SH-SY5Y (cell line): ENCODE measurements around the gene KLHL1.

Experiments used
- GATA2 ChIP-seq: IDR thresholded peaks from 2 replicates; pipeline ENCODE4 v1.6.1; 2011; ENCODE audit warnings: mild to moderate bottlenecking, low read depth, low read length
- GATA3 ChIP-seq: IDR thresholded peaks from 2 replicates; pipeline ENCODE4 v1.6.1; 2011; ENCODE audit warnings: low read depth, mild to moderate bottlenecking, low read length, moderate library complexity

The KLHL1 gene

DNA sequence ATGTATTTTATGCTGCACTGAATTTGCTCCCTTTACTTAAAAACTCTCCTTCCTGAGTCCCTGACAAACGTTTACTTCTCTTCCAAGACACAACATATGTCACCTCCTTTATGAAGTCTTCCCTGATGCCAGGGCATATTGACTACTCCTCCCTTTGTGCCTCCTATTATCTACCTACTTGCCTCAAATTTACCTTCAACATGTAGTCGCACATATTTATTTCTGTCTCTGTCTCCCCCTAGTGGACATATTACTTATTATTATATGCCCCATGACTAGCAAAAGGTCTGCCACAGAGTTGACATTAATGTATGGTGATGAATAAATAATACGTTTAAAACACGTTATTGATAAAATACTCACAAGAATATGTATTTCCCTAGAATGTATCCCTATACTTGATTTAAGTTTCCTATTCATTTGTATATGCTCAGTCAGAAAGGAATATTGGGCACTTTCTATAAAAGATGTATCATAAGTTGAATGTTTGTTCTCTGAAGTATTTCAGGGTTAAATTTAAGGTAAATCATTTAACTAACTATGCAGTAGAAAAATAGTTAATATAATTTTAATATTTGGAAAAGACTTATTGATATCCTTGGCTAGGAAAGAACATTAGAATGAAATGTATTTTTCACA is 250.9 kb downstream of the KLHL1 start:
- TF ChIP-seq GATA2 (no peak), GATA3 (no peak)

DNA sequence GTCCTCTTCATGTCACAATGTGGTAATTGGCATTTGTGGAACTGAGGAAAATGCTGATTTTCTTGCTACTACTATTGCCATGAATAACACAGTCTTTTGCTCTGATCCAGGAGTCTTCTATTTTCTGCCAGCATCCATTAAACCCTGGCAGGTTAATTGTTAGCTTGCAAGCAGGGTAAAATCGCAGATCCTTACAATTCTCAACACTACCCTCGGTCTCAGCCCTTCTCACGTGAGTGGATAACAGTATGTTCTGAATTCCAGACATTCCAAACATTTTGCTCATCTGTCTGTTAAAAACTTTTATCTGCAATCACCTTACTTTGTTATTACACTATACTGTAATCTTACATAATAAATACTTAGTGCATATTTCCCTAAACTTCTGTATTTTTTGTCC is 251.9 kb downstream of the KLHL1 start:
- TF ChIP-seq GATA2 (no peak), GATA3 (no peak)

DNA sequence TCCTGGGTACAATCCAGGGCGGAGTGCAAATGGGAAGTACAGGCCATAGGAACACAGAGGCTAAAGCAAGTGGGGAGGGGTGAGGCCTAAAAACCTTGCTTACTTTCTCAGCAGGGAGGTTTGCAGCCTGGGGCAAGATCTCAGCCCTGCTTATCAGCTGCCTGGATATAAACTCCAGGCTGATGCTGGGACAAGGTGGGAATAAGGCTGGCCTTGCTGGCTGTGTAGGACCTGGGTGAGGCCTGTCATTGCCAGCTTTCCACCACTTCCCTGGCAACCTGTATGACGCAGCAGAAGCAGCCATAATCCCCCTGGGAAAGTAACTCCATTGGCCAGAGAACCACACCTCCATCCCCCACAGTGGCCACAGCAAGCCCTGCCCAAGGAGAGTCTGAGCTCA is 279.7 kb downstream of the KLHL1 start:
- TF ChIP-seq GATA2 (no peak), GATA3 (no peak)

DNA sequence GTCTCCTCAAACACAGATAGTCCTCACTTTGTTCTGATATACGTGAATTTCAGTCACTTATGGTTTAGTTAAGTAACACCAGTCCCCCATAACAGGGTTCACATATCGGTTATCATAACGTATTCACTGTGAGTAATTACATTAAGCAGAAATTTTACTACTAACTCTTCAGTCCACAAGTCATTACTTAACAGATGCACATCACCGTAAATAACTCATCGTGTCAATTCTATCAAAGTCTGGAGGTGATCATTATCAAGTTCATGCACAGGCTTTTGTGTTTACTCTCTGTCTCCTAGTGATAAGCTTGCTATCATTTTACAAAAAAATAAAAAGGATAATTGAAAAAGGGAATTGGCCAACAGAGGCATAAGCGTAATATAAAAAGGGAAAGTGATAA is 288.1 kb downstream of the KLHL1 start:
- TF ChIP-seq GATA2 (peak; percentile 36; the same call in 1 of the 2 replicates), GATA3 (peak; percentile 61)

DNA sequence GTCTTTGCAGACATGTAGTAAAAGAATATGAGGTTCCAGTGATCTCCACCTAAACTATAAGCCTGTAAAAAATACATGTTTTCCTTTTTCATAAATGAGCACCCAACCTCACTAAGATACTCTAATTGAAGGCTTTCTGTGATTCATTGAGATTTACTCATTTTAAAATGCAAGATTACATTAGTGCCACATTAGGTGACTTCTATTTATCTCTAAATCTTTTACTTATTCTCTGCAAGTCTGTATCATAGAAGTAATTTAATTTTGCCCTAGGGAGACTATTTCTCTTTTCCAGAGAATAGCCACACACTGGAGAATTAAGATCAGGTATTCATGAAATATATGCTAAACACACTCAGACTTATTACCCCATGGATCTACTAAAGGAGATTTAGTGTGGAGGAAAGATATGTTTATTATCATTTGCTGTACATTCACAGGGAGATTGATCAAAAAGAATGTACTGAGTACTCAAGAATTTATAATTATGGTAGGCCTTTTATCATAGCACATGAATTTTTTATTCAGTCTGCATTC is 290.9 kb downstream of the KLHL1 start:
- TF ChIP-seq GATA3 = no peak
- no peak for TF ChIP-seq GATA2

DNA sequence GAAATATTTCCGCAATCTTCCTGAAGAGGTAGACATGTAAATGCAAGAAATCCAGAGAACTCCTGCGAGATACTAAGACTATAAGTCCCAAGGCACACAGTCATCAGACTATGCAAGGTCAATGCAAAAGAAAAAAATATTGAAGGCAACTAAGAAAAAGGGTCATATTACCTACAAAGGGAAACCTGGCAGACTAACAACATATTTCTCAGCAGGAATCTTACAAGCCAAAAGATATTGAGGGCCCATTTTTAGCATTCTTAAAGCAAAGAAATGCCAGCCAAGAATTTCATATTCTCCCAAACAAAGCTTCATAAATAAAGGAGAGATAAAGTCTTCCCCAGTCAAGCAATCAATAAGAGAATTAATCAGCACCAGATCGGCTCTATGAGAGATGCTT is 299.1 kb downstream of the KLHL1 start:
- TF ChIP-seq GATA2 = no peak
- TF ChIP-seq GATA3 = no peak

DNA sequence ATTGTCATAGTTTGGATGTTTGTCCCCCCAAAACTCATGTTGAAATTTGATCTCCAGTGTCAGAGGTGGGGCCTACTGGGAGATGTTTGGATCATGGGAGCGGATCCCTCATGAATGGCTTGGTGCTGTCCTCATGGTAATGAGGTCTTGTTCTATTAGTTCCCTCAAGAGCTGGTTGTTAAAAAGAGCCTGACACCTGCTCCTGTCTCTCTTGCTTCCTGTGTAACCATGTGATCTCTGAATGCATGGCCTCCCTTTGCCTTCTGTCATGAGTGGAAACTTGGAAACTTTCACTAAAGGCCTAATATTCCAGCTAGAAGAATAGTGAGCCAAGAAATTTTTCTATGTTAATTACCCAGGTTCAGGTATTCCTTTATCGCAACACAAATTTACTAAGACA is 312.0 kb downstream of the KLHL1 start:
- TF ChIP-seq GATA2 = no peak
- TF ChIP-seq GATA3 = no peak

DNA sequence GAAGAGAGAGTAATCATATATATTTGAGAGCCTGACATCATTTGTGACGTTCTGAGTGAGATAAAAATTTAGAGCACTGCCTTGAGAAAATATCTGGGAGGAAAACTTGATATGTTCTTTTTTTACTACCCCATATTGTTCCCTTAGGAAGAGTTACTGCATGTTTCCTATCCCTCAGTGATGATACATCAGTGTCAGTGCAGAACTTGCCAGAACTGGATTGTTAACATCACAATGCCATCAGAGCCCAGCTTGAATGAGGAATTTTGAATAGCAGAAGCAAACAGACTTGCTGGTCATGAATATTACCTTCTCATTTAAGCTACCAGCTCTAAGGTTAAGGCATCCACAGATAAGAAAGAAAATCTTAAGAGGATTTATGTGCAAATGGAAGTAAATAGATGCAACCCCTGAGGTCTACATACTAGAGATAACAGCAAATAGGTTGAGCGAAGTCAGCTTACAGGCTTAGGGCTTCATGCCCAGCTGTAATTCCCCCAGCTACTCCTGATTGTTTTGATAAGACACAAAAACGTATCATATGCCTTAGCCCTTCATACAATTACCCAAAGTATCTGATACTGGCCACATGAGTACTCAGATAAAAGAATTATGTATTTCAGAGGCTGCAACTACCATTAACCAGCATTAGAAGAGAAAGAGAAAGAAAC is 314.3 kb downstream of the KLHL1 start:
- TF ChIP-seq GATA3 = peak; percentile 89
- peak; percentile 90 for TF ChIP-seq GATA2

DNA sequence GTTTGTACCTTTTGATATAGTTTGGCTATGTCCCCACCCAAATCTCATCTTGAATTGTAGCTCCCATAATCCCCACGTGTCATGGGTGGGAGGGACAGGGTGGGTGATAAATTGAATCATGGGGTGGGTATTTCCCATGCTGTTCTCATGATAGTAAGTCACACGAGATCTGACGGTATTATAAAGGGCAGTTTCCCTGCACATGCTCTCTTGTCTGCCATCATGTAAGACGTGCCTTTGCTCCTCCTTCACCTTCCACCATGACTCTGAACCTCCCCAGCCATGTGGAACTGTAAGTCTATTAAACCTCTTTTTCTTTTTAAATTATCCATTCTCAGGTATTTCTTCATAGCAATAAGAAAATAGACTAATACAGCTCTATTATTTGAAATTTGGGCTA is 331.3 kb downstream of the KLHL1 start:
- no peak for TF ChIP-seq GATA3
- TF ChIP-seq GATA2 = no peak

DNA sequence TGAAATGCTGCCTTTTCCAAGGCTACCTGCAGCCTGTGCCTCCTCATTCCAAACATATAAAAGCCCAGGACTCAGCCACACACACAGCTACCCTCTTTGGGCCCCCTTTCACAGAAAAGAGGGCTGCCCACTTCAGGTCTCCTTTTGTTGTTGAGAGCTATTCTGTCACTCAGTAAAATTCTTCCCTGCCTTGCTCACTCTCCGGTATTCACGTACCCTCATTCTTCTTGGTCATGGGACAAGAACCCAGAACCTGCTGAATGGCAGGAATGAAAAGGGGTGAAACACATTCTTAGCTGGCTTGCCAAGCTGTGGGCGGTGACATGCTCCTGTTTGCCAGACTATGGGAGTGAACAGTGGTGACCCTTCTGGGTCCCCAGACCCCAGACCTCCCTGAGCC is 338.6 kb downstream of the KLHL1 start:
- TF ChIP-seq GATA2 (no peak), GATA3 (no peak)

DNA sequence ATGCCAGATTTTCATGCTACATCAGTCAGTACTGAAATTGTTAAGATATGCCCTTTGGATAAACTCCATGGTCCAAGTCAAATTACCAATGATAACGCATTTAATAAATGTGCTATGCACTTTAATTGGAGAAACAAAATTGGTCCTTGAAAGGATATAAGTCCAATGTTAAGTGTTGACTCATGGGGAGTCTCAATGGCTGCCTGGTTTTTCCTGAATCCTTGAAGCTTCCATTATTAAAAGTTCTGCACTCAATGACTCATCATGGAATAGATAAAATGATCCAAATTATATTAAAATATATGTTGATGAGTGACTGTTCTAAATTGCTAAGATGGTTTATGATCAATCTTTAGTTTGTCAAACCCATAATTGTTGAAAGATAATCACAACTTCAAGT is 346.7 kb downstream of the KLHL1 start:
- TF ChIP-seq GATA2 (no peak), GATA3 (no peak)

DNA sequence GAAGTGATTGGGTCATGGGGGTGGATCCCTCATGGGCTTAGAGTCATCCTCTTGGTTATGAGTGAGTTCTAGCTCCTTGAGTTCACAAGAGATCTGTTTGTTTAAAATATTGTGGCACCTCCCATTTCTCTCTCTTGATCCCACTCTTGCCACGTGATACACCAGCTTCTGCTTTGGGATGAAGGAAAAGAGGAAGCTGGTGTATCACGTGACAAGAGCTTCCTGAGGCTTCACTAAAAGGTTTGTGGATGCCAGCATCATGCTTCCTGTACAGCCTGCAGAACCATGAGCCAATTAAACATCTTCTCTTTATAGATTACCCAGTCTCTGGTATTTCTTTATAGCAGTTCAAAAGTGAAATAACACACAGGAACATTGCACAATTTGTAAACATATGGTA is 353.2 kb downstream of the KLHL1 start:
- TF ChIP-seq GATA2 = no peak
- TF ChIP-seq GATA3 = no peak

DNA sequence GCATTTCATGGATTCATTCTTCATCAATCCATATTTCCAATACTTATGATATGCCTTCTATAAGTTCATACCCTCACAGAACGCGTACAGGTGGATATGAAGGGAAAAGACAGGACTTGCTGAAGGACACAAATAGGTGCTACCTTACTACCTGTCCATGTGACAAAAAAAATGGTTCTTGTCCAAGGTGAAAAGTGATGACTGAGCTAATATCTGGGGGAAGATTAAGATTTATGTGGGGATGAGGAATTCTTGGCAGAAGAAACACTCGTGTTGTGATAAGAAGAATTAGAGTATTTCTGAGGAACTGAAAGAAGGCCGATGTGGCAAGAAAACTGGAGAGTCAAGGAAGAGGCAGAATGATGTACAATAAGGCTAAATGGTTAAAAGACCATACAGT is 357.0 kb downstream of the KLHL1 start:
- TF ChIP-seq GATA3 (no peak), GATA2 (no peak)

DNA sequence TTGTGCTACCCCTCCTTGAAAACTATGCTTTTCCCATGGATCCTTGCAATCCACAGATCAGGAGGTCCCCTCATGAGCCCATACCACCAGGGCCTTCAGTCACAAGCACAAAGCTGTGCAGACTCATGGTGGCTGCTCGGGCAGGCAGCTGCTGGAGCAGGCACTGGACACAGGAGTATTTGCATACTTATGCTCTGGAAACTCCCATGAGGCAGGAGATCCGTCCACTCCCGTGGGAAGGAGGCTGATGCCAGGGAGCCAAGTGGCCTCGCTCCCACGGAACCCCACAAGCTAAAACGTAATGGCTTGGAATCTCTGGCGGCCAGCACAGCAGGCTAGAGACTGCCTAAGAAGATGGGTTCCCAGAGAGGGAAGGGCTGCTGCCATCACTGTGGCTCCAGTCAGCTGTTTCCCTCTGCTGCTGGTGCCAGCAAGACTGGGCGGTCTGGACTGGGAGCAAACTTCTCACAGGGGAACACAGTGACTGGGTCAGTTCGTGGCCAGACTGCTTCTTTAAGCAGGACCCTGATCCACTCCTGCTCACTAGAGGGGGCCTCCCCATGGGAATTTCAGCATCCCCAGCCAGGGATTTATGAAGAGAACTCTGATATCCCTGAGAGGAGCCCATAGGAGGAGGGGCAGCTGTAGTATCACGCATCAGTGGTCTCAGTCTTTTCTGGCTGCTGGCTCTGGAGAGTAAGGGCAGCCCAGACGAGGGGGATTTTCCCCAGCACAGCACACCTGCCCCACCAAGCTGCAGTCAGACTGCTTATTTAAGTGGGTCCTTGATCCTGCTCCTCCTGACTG is 370.9 kb downstream of the KLHL1 start:
- no peak for TF ChIP-seq GATA2
- no peak for TF ChIP-seq GATA3
